Glomerular visceral epithelial cell (primary cell): ENCODE data around the gene IDH3A.
A peak's percentile ranks its signal among the peaks of the same experiment; 100 is the strongest.

Source experiments
- DNase-seq: peaks from one replicate; pipeline ENCODE4 v3.0.0-alpha.2; 2016; ENCODE audit errors: extremely low spot score

The IDH3A gene

GRCh38 chr15:78203346-78204225, 54.4 kb downstream of the IDH3A start:
- no peak for DNase-seq

GRCh38 chr15:78204351-78205309, 55.5 kb downstream of the IDH3A start:
- DNase-seq: no peak

DNA sequence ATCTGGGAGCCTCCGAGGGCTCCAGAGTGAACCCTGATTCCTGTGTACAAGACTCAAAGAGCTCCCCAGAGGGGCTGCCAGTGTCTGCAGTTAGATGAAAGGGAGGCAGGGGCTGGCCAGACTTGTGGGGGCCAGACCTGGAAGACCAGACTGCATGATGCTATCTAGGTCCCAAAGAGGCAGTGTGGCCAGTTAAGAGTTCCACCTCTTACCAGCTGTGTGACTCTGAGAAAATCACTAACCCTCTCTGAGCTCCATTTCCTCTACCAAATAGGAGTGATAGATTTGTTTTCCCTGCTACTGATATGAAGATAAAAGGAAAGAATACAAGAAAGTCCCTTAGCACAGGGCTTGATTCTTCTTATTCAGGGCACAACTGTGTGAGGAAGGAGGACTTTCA, 56.2 kb downstream of the IDH3A start:
- no peak for DNase-seq

DNA sequence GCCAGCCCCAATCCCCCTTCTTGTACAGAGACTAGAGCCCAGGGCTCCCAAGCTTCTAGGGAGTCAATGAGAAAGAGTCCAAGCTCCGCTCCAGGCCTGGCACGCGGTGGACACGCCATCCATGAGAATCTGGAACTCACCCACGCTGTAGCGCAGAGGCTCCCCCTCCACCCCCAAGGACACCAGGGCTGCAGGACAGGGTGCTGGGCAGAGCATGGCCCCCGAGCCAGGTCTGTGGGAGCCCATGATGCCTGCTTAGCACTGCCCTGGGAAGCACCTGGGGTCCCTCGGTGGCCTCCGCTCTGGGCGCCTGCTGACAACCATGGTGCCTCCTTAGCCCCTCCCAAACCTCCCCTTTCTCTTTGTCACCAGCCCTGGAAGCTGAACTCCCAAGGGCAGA, 56.7 kb downstream of the IDH3A start:
- DNase-seq: no peak

- DNase-seq: peak; percentile 17
Observed at GRCh38 chr15:78206326-78207109, 57.4 kb downstream of the IDH3A start.

DNA sequence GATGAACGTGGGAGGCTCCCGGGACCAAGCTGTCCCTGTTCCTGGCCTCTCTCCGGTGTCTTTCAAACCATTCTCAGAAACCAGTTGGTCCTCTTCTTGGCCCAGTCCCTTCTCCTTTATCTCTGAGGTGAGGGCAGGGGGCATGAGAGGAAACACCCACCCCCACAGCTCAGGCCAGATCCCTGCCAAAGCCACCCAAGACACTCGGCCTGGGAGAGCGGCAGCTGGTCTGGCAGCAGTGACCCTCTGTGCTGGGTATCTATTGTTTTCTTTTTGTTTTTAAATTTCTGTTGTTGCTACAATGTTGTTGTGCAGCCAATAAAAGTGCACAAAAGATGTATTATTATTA, 57.9 kb downstream of the IDH3A start:
- DNase-seq: no peak

GRCh38 chr15:78207641-78208340, 58.6 kb downstream of the IDH3A start:
- DNase-seq: no peak

GRCh38 chr15:78208341-78208844, 59.2 kb downstream of the IDH3A start:
- no peak for DNase-seq

DNA sequence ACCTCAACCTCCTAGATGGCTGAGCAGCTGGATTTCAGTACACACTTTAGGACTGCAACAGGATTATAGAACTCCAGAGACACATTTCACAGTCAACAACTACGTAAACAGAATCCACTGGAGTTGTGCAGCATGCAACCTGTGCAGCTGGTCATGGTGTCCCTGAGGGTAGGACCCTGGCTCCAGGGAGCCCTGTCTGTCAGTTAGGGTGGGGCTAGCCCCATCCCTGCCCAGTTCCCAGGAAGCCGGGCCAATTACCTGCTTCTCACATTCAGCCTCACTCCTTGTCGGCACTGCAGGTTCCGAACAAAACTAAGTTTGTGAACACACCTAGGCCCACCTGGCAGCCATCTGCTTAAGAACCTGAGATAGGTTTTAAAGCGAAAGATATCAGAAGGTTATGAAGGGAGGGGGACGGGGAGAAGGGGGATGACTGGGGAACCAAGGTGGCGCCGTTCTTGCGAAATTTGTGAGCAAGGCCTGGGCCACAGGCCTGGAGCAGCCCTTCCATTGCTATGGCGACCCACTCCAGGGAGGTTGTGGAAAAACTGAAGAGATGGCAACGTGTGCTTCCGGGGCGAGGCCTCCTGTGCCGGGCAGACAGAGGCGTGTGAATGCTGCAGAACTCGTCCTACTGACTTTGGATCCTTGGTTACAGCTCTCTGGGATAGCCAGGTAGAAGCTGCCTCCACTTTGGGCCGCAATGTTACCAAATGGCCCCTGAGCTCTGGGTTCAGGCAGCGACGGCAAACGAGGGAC, 59.9 kb downstream of the IDH3A start:
- DNase-seq: no peak

- peak; percentile 12 for DNase-seq
Observed at GRCh38 chr15:78209646-78210348, 60.6 kb downstream of the IDH3A start.

GRCh38 chr15:78210349-78210717, 61.2 kb downstream of the IDH3A start:
- DNase-seq: no peak

GRCh38 chr15:78211189-78211921, 62.2 kb downstream of the IDH3A start:
- DNase-seq: no peak

GRCh38 chr15:78212008-78212407, 62.8 kb downstream of the IDH3A start:
- no peak for DNase-seq

DNA sequence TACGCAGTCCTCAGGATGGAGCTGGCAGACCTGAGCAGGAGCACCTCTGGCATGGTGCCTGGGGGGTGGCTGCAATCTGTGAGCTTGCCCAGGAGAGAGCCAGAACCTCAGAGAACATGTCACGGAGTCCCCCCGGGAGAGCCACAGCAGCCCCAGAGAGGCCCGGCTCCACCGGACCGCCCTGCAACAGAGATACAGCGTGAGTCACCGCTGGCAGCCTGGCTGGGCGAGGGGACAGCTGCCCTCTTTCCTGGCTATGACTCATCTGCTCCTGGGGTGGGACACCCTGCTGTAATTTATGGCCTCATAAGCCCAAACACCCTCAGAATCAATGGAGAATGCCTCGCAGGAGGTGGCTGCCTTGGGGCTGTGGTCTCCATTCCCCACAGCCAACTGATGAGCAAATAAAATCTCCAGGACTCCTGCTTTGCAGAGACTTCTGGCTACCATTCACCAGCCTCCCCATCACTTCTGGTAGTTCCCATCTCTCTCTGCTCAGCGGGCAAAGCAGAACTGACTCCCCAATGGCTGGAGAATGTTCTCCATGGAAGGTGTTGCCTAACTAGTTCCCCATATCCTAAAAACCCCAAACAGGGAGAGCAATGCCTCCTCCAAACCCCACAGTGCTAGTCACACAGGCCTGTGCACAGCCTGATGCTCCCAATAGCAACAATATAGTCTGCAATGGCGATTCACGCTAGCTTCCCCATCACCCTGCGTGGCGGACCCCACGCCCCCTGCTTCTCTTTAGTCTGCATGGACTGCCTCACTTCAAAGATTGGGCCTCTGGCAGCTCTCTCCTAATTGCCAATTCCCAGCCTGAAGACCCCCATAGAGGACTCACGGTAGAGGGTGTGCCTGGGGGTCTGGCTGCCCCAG, 63.6 kb downstream of the IDH3A start:
- DNase-seq: peak; percentile 87

DNA sequence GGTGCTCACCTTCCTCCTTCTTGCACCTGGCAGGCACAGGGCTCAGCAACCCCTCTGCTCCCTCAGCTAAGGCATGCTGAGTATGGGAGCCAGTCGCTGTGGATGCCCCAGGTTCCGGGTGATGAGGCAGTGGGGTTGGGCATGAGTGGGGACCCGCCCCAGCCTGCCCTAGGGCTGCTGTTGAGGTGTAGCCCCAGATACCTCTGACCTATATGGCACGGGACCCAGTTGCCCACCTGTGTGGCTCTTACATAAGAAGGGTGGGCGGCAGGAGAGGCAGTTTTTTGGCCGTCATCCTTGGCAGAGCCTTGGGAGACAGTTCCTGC, 64.2 kb downstream of the IDH3A start:
- no peak for DNase-seq

DNA sequence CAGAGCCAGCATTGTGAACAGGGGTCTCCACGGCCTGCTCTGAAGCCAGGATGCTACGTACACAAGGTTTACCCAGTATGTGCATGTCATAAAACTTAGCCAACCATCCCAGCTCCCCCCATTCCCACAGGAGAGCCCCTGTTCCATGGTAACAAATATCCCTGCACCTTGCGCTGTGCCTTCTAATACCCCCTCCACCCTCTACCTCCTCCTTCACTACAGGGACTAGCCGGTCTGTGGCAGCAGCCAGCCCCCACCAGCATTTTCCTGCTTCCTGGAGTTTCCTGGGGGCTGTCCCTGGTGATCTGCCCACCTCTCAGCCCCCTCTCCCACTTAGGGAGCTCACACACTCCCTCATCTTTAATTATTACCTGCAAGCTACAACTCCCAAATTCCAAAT, 64.8 kb downstream of the IDH3A start:
- no peak for DNase-seq

- peak; percentile 26 for DNase-seq
Observed at GRCh38 chr15:78216276-78217104, 67.3 kb downstream of the IDH3A start.
